NCI-H510A treated with DMSO at 0.1 percent for 48 hours (cell line): Measurements from ENCODE around the gene ZNG1B.
"Not testable (repeated sequence)": the region's sequence is repeated elsewhere in the genome, so short reads cannot be mapped to it uniquely, and the experiment has no call there.

Experiments used
- DNase-seq: peaks from one replicate; lab custom pipeline; 2025; lab: John Stamatoyannopoulos, UW

Gene ZNG1B

GRCh38 chr2:113437508-113438465, at the start of gene ZNG1B:
Gene ZNG1B, plus strand, starts transcription at chr2:113437691. Its CDS starts 178 bp downstream, at chr2:113437869.
- not testable (repeated sequence) for DNase-seq

GRCh38 chr2:113390124-113390849, 47.2 kb upstream of the ZNG1B start:
- DNase-seq: no peak

GRCh38 chr2:113391073-113391472, 46.4 kb upstream of the ZNG1B start:
- no peak for DNase-seq

- DNase-seq: no peak
Observed at GRCh38 chr2:113406114-113406513, 31.4 kb upstream of the ZNG1B start.

GRCh38 chr2:113407446-113408099, 29.9 kb upstream of the ZNG1B start:
- no peak for DNase-seq

- DNase-seq: not testable (repeated sequence)
Observed at GRCh38 chr2:113411725-113412352, 25.7 kb upstream of the ZNG1B start.

GRCh38 chr2:113412774-113413173, 24.7 kb upstream of the ZNG1B start:
- not testable (repeated sequence) for DNase-seq

- DNase-seq: not testable (repeated sequence)
Observed at GRCh38 chr2:113431773-113432172, 5.7 kb upstream of the ZNG1B start.

GRCh38 chr2:113433468-113433867, 4.0 kb upstream of the ZNG1B start:
- DNase-seq: not testable (repeated sequence)

GRCh38 chr2:113465770-113466169, 28.3 kb downstream of the ZNG1B start:
- not testable (repeated sequence) for DNase-seq

- DNase-seq: not testable (repeated sequence)
Observed at GRCh38 chr2:113476688-113477368, 39.3 kb downstream of the ZNG1B start.

GRCh38 chr2:113496527-113496926, 59.0 kb downstream of the ZNG1B start:
- DNase-seq: not testable (repeated sequence)

- DNase-seq: not testable (repeated sequence)
Observed at GRCh38 chr2:113498365-113498764, 60.9 kb downstream of the ZNG1B start, which contains the start of gene FOXD4L1. Gene FOXD4L1, plus strand, starts transcription at chr2:113498665. Its CDS starts 592 bp downstream, at chr2:113499257.

GRCh38 chr2:113499019-113499885, 61.8 kb downstream of the ZNG1B start:
- not testable (repeated sequence) for DNase-seq

GRCh38 chr2:113499886-113500722, 62.6 kb downstream of the ZNG1B start:
- DNase-seq: not testable (repeated sequence)

GRCh38 chr2:113500723-113501038, 63.2 kb downstream of the ZNG1B start:
- DNase-seq: not testable (repeated sequence)

- not testable (repeated sequence) for DNase-seq
Observed at GRCh38 chr2:113502216-113503093, 65.0 kb downstream of the ZNG1B start.
